A549 (cell line): ENCODE data around the gene CDC45. TPM values are rescaled to one million over a fixed set of nuclear protein-coding genes. Genes with fewer than 3 reads are reported as not detected.
A peak's percentile ranks its signal among the peaks of the same experiment; 100 is the strongest.

Experiments
- ATAC-seq, 2 experiments: fragments of 200-7000 bp in 1 of 2; fragments of >200 bp in 1 of 2; cut with Nextera tagmentation in 1 of 2; cut with Tn5 transposase in 1 of 2; 3 replicates each; pipeline versions ENCODE4 v1.8.0 to v1.9.1; 2018 to 2020; ENCODE audit warnings: mild to moderate bottlenecking in 1 of 2, moderate library complexity in 1 of 2
- CTCF ChIA-PET: fragments of 300-600 bp; sonication (Branson Sonifier 250); formaldehyde crosslinking; extraction: SDS; loops from one replicate; lab custom pipeline; 2021; ENCODE audit warnings: antibody characterized with exemption, inconsistent platforms; lab: Yijun Ruan, JAX
- POLR2A ChIA-PET: fragments of 350-600 bp; formaldehyde crosslinking; extraction: SDS; loops from one replicate; lab custom pipeline; 2021; ENCODE audit warnings: antibody characterized with exemption, inconsistent platforms; lab: Yijun Ruan, JAX
- DNase-seq, 2 experiments: peaks; one replicate each; pipeline versions ENCODE4 v3.0.0 to v3.0.0-alpha.2; 2011 to 2016; ENCODE audit warnings: low read depth in 1 of 2, low spot score in 1 of 2
- FAIRE-seq: peaks from 2 replicates; lab custom pipeline; 2011; peaks lifted over from hg19 to GRCh38; lab: Jason Lieb, UNC
- H3K27ac ChIP-seq, 2 experiments: fragments of >200 bp; sonication (Bioruptor Twin); formaldehyde crosslinking; 3 replicates each; pipeline ENCODE4 v1.5.1; 2016 to 2017
- H3K4me1 ChIP-seq: fragments of >200 bp; sonication (Bioruptor Twin); formaldehyde crosslinking; 3 replicates; pipeline ENCODE4 v1.6.1; 2016
- H3K4me2 ChIP-seq: fragments of >200 bp; sonication (Bioruptor Twin); formaldehyde crosslinking; 3 replicates; pipeline ENCODE4 v1.6.1; 2016
- H3K4me3 ChIP-seq: fragments of >200 bp; sonication (Bioruptor Twin); formaldehyde crosslinking; 3 replicates; pipeline ENCODE4 v1.5.1; 2016
- H3K9me3 ChIP-seq: fragments of >200 bp; sonication (Bioruptor Twin); formaldehyde crosslinking; 3 replicates; pipeline ENCODE4 v1.6.1; 2016
- CBX8 ChIP-seq: fragments of 200-600 bp; sonication (generic); IDR thresholded peaks from 2 replicates; pipeline ENCODE4 v1.6.1; 2016
- CEBPB ChIP-seq, 2 experiments: fragments of >200 bp in 1 of 2; sonication (Bioruptor Twin) in 1 of 2; formaldehyde crosslinking in 1 of 2; IDR thresholded peaks; 2 replicates each; pipeline ENCODE4 v1.6.1; 2012 to 2016
- CHD4 ChIP-seq: fragments of 200-600 bp; sonication (generic); IDR thresholded peaks from 2 replicates; pipeline ENCODE4 v1.6.1; 2016; ENCODE audit warnings: antibody characterized with exemption, mild to moderate bottlenecking, borderline replicate concordance
- ESRRA ChIP-seq: fragments of 150-350 bp; IDR thresholded peaks from 2 replicates; pipeline ENCODE4 v1.6.1; 2014; ENCODE audit warnings: mild to moderate bottlenecking, low read length, borderline replicate concordance
- FOSL2 ChIP-seq, 2 experiments: fragments of 450-650 bp in 1 of 2; fragments of >200 bp in 1 of 2; sonication (Bioruptor Twin) in 1 of 2; formaldehyde crosslinking; IDR thresholded peaks; 2 replicates each; pipeline versions ENCODE4 v1.5.0 to v1.6.1; 2016 to 2020; ENCODE audit warnings: mild to moderate bottlenecking in 1 of 2, moderate library complexity in 1 of 2
- HEYL ChIP-seq: fragments of 250-450 bp; sonication (Bioruptor Pico); IDR thresholded peaks from 2 replicates; pipeline ENCODE4 v1.8.0; 2021; ENCODE audit warnings: mild to moderate bottlenecking, moderate library complexity
- KDM1A ChIP-seq: fragments of 200-600 bp; sonication (generic); IDR thresholded peaks from 2 replicates; pipeline ENCODE4 v1.6.1; 2016; ENCODE audit warnings: low read depth, mild to moderate bottlenecking
- MAZ ChIP-seq: fragments of 150-350 bp; IDR thresholded peaks from 2 replicates; pipeline ENCODE4 v1.6.1; 2014; ENCODE audit warnings: antibody characterized with exemption, low read depth, low read length, borderline replicate concordance
- MYC ChIP-seq: IDR thresholded peaks from 2 replicates; pipeline ENCODE4 v1.6.1; 2012; ENCODE audit warnings: mild to moderate bottlenecking, inconsistent platforms, low read length, improper control_type of control experiment, borderline replicate concordance
- SMC3 ChIP-seq: fragments of >200 bp; sonication (Bioruptor Twin); formaldehyde crosslinking; IDR thresholded peaks from 3 replicates; pipeline ENCODE4 v1.6.1; 2018; ENCODE audit warnings: inconsistent platforms
- ZFP36 ChIP-seq: fragments of 450-650 bp; IDR thresholded peaks from 2 replicates; pipeline ENCODE4 v1.6.1; 2014; ENCODE audit warnings: borderline replicate concordance; ENCODE audit not compliant: partially characterized antibody
- ZNF302 ChIP-seq: fragments of 250-450 bp; sonication (Bioruptor Pico); IDR thresholded peaks from 2 replicates; pipeline ENCODE4 v1.9.0; 2021; ENCODE audit warnings: inconsistent platforms, mild to moderate bottlenecking, moderate library complexity
- ZSCAN20 ChIP-seq: fragments of 250-450 bp; sonication (Bioruptor Pico); IDR thresholded peaks from 2 replicates; pipeline ENCODE4 v1.8.0; 2022; ENCODE audit warnings: mild to moderate bottlenecking, moderate library complexity
- WGBS: methylation state at CpG from one replicate; pipeline ENCODE4 v1.1.6; 2017; ENCODE audit errors: missing lambda C conversion rate; 5-methylcytosine and 5-hydroxymethylcytosine counted together
- polyA plus RNA-seq, 4 experiments: library from polyadenylated mRNA; depleted of rRNA in 3 of 4; stranded (reverse); fragments of >200 nt; fragmentation: RNase III in 1 of 4; extraction: RNeasy Plus Mini Kit Qiagen cat#74134 plus additional on column Dnase treatment in 1 of 4; gene quantifications; 2 replicates in 3 of 4; 3 replicates in 1 of 4; pipeline ENCODE4 v1.2.3, GENCODE V29; 2011 to 2017
- TF ChIP-seq, protein P1 (sequence below): fragments of >200 bp; sonication (Bioruptor Twin); formaldehyde crosslinking; IDR thresholded peaks from 3 replicates; pipeline ENCODE4 v1.5.1; 2016
- TF ChIP-seq, protein P2 (sequence below): fragments of 250-450 bp; sonication (Bioruptor Pico); IDR thresholded peaks from 2 replicates; pipeline ENCODE4 v1.5.0; 2021; ENCODE audit warnings: mild to moderate bottlenecking, moderate library complexity, borderline replicate concordance
- TF ChIP-seq, protein P3 (sequence below): IDR thresholded peaks from 2 replicates; pipeline ENCODE4 v1.6.1; 2012; ENCODE audit warnings: low read depth, borderline replicate concordance

Gene CDC45
- polyA plus RNA-seq, 2 of the 4 experiments (the other 2 are of a cell fraction): 47.2 to 51.6 TPM

DNA sequence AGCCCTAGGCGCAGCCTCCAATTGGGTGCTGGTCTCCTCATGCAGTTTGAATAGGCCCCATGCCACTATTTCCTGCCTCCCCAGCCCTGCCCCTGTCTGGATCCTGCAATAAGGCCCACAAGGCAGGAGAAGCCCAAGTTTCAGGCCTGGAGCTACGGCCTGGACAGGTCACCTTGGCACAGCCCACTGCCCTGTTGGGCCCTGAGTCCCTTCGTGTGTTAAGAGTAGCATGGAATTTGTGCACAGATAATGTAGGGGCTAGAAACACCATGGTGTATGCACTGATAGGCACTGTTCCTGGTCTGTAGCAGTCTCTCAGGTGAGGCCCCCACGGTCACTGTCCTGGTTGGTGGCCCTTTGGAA lies 20.1 kb downstream of the CDC45 start (continued):
- TF ChIP-seq, protein P1, sequence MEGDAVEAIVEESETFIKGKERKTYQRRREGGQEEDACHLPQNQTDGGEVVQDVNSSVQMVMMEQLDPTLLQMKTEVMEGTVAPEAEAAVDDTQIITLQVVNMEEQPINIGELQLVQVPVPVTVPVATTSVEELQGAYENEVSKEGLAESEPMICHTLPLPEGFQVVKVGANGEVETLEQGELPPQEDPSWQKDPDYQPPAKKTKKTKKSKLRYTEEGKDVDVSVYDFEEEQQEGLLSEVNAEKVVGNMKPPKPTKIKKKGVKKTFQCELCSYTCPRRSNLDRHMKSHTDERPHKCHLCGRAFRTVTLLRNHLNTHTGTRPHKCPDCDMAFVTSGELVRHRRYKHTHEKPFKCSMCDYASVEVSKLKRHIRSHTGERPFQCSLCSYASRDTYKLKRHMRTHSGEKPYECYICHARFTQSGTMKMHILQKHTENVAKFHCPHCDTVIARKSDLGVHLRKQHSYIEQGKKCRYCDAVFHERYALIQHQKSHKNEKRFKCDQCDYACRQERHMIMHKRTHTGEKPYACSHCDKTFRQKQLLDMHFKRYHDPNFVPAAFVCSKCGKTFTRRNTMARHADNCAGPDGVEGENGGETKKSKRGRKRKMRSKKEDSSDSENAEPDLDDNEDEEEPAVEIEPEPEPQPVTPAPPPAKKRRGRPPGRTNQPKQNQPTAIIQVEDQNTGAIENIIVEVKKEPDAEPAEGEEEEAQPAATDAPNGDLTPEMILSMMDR: no peak
- TF ChIP-seq, protein P2, sequence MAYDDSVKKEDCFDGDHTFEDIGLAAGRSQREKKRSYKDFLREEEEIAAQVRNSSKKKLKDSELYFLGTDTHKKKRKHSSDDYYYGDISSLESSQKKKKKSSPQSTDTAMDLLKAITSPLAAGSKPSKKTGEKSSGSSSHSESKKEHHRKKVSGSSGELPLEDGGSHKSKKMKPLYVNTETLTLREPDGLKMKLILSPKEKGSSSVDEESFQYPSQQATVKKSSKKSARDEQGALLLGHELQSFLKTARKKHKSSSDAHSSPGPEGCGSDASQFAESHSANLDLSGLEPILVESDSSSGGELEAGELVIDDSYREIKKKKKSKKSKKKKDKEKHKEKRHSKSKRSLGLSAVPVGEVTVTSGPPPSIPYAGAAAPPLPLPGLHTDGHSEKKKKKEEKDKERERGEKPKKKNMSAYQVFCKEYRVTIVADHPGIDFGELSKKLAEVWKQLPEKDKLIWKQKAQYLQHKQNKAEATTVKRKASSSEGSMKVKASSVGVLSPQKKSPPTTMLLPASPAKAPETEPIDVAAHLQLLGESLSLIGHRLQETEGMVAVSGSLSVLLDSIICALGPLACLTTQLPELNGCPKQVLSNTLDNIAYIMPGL (CRISPR knock-in tag): no peak
- TF ChIP-seq SMC3: no peak
- no peak for TF ChIP-seq FOSL2 (IDR thresholded peaks at IDR 0.05)
- TF ChIP-seq FOSL2 (CRISPR knock-in tag; IDR thresholded peaks at IDR 0.05): no peak
- no peak for TF ChIP-seq CEBPB (IDR thresholded peaks at IDR 0.05)

DNA sequence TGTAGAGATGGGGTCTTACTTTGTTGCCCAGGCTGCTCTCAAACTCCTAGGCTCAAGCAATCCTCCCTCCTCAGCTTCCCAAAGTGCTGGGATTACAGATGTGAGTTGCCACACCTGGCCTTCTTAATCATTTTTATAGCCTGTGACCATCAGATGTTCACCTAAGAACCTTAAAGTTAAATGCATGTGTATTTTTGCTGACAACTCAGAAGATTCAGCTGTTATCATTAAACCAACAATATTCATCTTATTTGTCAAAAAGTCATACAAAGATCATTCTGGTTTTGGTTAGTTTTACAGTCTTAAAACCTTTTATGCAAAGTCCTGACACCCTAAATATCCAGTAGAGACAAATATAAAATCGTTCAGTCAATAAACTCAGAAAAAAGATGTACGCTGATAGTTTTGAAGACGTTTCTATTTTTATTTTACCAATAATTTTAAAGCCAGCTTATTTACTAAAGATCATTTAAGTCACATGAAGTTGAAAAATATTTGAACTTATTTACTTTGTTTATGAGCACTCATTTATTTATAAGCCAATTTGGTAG lies 22.3 kb downstream of the CDC45 start:
- ChIA-PET CTCF (interaction anchor here (1.3 to 1.8 kb wide), 2 partner anchors 43 to 128 kb away, joined by 3 to 11 read pairs; no protein-coding TSS in a partner anchor), POLR2A (no interaction called here)
- FAIRE-seq: no peak
- no peak for DNase-seq
- no peak overlapping the region for H3K4me2 ChIP-seq
- H3K4me1 ChIP-seq: no peaks in the 10 kb centered on the region
- WGBS: 72% methylated on average over 3 of the region's 3 CpGs
- no peak for ATAC-seq
- TF ChIP-seq CBX8 (no peak), CHD4 (no peak), ZSCAN20 (CRISPR knock-in tag) (no peak)
- TF ChIP-seq, protein P3, sequence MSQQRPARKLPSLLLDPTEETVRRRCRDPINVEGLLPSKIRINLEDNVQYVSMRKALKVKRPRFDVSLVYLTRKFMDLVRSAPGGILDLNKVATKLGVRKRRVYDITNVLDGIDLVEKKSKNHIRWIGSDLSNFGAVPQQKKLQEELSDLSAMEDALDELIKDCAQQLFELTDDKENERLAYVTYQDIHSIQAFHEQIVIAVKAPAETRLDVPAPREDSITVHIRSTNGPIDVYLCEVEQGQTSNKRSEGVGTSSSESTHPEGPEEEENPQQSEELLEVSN: no peak
- H3K4me3 ChIP-seq: no peak overlapping the region
- H3K27ac ChIP-seq: no peak overlapping the region
- no peaks in the 10 kb centered on the region for H3K9me3 ChIP-seq

DNA sequence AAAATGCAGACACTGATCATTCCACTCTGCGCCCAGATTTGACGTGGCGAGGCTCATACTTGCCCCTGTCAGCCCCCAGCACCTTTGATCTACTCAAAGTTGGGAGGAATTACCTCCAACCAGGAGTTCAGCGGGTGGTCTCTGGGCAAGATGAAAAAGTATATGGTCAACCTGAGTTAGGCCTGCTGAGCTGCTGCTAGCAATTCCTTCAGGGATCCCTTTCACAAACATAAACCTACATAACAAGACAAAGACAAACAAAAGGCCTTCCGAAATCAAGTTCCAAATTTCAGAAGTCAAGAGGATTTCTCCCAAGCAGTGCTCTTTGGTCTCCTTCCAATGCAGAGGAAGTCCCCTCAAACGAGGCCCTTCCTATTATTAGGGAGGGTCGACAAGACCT lies 23.6 kb downstream of the CDC45 start:
- no peak for ATAC-seq
- ChIA-PET POLR2A (no interaction called here), CTCF (interaction anchor here (1.1 to 1.8 kb wide), 2 partner anchors 88 to 126 kb away, joined by 3 to 11 read pairs; no protein-coding TSS in a partner anchor)
- FAIRE-seq: no peak
- Histone ChIP-seq H3K27ac (no peak overlapping the region), H3K4me3 (no peak overlapping the region), H3K4me2 (no peak overlapping the region), H3K9me3 (no peaks in the 10 kb centered on the region), H3K4me1 (no peaks in the 10 kb centered on the region)
- no peak for DNase-seq
- no peak for TF ChIP-seq ESRRA
- TF ChIP-seq, protein P1: no peak
- no peak for TF ChIP-seq HEYL (CRISPR knock-in tag)
- TF ChIP-seq CHD4: no peak
- no peak for TF ChIP-seq MAZ
- TF ChIP-seq SMC3: no peak
- 84% methylated on average over 7 of the region's 7 CpGs for WGBS

DNA sequence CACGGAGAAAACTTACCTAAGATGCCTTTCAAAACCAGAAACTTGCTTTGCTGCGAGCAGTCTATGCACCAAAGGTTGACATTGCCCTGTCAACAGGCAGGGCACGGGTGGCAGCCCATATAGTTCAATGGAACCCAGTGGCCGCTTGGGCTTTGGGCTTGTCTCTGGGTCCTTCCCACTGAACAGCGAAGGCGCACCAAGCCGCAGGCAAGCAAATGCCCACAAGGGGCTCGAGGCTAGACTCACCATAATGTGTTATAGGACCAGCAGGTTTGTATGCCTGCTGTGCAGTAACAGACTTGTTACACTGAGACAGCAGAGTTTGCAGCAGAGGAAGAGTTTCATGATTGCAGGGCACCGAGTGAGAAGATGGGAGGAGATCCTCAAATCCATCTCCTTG lies 24.1 kb downstream of the CDC45 start:
- no peak for DNase-seq
- FAIRE-seq: no peak
- ChIA-PET POLR2A (no interaction called here), CTCF (interaction anchor here (1.8 kb wide), 1 partner anchor 126 kb away, joined by 11 read pairs; no protein-coding TSS in a partner anchor)
- no peak overlapping the region for H3K4me2 ChIP-seq
- H3K4me1 ChIP-seq: no peaks in the 10 kb centered on the region
- H3K9me3 ChIP-seq: no peaks in the 10 kb centered on the region
- 87% methylated on average over 9 of the region's 9 CpGs for WGBS
- no peak overlapping the region for H3K4me3 ChIP-seq
- TF ChIP-seq ZSCAN20 (CRISPR knock-in tag): no peak
- TF ChIP-seq ZFP36: no peak
- TF ChIP-seq KDM1A: no peak
- no peak for TF ChIP-seq MYC
- no peak for TF ChIP-seq ZNF302 (CRISPR knock-in tag)
- no peak for TF ChIP-seq CEBPB (IDR thresholded peaks at IDR 0.05)
- no peak overlapping the region for H3K27ac ChIP-seq
- peak; percentile 50 to 68; a peak in 3 of 6 replicates for ATAC-seq
